ENCODE results near the gene HECTD2. TPM values are rescaled to one million over a fixed set of nuclear protein-coding genes. Genes with fewer than 3 reads are reported as not detected.

The HECTD2 gene
- total RNA-seq, 3 donors from 2014 or later, result 4.9 to 15.9 (median 5.5) TPM

DNA sequence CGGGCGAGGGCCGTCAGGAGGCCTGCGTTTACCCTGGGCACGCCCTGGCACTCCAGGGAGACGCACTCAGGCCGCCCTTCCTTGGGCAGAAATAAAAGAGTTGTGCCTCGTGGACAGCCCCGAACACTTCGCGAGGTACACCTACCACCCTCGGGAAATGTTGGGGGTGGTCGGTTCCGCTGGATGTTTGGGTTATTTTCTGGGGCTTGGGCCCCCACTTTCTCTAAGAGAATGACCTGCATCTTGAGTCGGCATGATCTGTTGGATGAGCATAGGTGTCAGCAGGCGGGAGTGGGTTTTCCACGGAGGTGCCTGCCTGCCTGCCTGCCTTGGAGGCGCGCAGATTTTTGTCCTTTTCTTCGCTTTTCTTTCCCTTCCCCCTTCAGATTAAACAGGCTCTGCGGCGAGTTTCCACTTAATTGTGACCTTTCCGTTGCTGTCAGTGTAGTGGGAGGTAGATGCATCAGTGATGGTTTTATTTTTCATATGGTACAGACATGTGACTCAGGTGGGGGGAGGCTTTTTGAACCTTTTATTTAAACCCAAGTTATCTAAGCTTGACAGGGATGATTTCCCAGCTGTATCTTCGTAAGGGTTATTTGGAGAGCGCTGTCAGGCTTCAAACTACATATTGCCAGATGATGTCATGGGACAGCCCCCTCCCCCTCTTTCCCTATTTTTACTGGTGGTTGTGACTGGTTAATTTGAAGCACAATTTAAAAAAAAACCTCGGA is 661 bp downstream of the HECTD2 start:
- Histone ChIP-seq H3K4me1 (ENCODE audit: low read depth) (peaks cover 3% of the 10 kb centered on the region), H3K9me3 (no peaks in the 10 kb centered on the region), H3K36me3 (ENCODE audit: low read depth) (no peaks in the 10 kb centered on the region), H3K4me3 (peak overlapping the region; percentile 52)
- ATAC-seq, result peak; percentile 0
- DNase-seq, result peak in 2 of 3 donors; percentile 66 to 76
- TF ChIP-seq, protein P1, sequence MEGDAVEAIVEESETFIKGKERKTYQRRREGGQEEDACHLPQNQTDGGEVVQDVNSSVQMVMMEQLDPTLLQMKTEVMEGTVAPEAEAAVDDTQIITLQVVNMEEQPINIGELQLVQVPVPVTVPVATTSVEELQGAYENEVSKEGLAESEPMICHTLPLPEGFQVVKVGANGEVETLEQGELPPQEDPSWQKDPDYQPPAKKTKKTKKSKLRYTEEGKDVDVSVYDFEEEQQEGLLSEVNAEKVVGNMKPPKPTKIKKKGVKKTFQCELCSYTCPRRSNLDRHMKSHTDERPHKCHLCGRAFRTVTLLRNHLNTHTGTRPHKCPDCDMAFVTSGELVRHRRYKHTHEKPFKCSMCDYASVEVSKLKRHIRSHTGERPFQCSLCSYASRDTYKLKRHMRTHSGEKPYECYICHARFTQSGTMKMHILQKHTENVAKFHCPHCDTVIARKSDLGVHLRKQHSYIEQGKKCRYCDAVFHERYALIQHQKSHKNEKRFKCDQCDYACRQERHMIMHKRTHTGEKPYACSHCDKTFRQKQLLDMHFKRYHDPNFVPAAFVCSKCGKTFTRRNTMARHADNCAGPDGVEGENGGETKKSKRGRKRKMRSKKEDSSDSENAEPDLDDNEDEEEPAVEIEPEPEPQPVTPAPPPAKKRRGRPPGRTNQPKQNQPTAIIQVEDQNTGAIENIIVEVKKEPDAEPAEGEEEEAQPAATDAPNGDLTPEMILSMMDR (IDR thresholded peaks at IDR 0.05), result no peak
- intact Hi-C loops (cut with DNase I, micrococcal nuclease), result no loop called here

- Histone ChIP-seq H3K4me3 (no peak overlapping the region), H3K36me3 (ENCODE audit: low read depth) (no peaks in the 10 kb centered on the region), H3K4me1 (ENCODE audit: low read depth) (peaks cover 8% of the 10 kb centered on the region), H3K9me3 (no peaks in the 10 kb centered on the region)
- no peak for DNase-seq
- no peak for ATAC-seq
- TF ChIP-seq, protein P1 (IDR thresholded peaks at IDR 0.05), result no peak
- intact Hi-C loops (cut with DNase I, micrococcal nuclease), result no loop called here
Observed at GRCh38 chr10:91411621-91412020, 1.5 kb downstream of the HECTD2 start.

- TF ChIP-seq, protein P1 (IDR thresholded peaks at IDR 0.05), result no peak
- intact Hi-C loops (cut with DNase I, micrococcal nuclease), result no loop called here
- ATAC-seq (no peak), DNase-seq (no peak)
- Histone ChIP-seq H3K4me3 (no peak overlapping the region), H3K4me1 (ENCODE audit: low read depth) (peaks cover 9% of the 10 kb centered on the region), H3K9me3 (no peaks in the 10 kb centered on the region), H3K36me3 (ENCODE audit: low read depth) (no peaks in the 10 kb centered on the region)
Observed at GRCh38 chr10:91412354-91413087, 2.4 kb downstream of the HECTD2 start.

GRCh38 chr10:91415816-91416215 is 5.7 kb downstream of the HECTD2 start:
- ATAC-seq, result no peak
- no peaks in the 10 kb centered on the region for H3K9me3 ChIP-seq
- no peak overlapping the region for H3K4me3 ChIP-seq
- intact Hi-C loops (cut with DNase I, micrococcal nuclease), result no loop called here
- H3K4me1 ChIP-seq (ENCODE audit: low read depth), result peaks cover 5% of the 10 kb centered on the region
- TF ChIP-seq, protein P1 (IDR thresholded peaks at IDR 0.05), result no peak
- no peaks in the 10 kb centered on the region for H3K36me3 ChIP-seq (ENCODE audit: low read depth)
- no peak for DNase-seq

DNA sequence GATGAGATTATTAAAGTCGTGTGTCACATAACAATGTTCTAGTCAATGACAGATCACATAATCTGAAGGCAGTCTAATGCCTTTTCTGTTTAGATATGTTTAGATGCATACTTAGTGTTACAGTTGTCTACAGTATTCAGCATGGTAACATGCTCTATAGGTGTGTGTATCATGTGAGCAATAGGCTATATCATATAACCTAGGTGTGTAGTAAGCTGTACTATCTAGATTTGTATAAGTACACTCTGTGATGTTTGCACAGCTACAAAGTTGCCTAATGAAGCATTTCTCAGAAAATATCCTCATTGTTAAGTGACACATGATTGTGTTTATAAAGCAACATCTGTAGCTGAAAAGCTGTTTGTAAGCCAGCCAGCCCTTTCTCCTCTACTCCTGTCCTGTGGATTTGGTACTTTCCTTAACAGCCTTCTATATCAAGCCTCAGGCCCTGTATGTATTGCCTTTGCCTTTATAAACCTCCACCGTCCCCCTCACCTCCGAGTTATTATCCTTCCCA is 6.3 kb downstream of the HECTD2 start:
- Histone ChIP-seq H3K4me3 (no peak overlapping the region), H3K9me3 (no peaks in the 10 kb centered on the region), H3K4me1 (ENCODE audit: low read depth) (peaks cover 5% of the 10 kb centered on the region), H3K36me3 (ENCODE audit: low read depth) (no peaks in the 10 kb centered on the region)
- TF ChIP-seq, protein P1 (IDR thresholded peaks at IDR 0.05), result no peak
- intact Hi-C loops (cut with DNase I, micrococcal nuclease), result no loop called here
- DNase-seq (no peak), ATAC-seq (peak; percentile 84)
